Suppressor macrophage treated with lipopolysaccharide for 4 hours (primary cell): ENCODE results near the gene MAN1C1.
A peak's percentile ranks its signal among the peaks of the same experiment; 100 is the strongest.

Experiments used
- DNase-seq: peaks from one replicate; pipeline ENCODE4 v3.0.0-alpha.2; 2020

MAN1C1 gene

DNA sequence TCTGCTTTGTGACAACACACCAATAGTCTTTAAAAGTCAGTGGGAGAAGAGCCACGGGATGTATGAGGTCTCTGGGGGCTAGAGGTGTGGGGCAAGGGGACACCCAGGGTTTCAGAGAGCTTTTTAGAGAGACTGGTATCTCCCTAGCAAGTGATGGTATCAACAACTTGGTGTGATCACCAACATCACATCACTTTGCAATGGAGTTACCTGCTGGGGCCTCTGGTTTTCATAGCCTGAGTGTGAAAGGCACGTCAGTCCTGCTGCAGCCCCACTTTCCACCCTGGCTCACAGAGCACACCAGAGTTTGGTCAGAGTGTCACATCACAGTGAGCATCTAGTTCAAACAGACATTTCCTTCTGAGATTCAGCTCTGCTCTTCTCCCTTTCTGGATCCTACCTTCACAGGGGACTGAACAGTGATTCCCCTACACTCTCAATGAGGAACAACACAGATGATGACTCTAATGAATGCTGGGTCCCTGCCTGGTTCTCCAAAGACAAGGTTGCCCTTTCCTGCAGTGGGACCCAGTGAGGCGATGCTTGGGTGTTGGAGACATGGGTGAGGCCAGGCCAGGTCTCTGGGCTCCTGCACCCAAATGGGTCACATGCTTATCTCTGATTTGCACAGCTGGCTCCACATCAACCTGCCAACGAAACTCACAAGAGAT is 2.0 kb upstream of the MAN1C1 start:
- DNase-seq: no peak

DNA sequence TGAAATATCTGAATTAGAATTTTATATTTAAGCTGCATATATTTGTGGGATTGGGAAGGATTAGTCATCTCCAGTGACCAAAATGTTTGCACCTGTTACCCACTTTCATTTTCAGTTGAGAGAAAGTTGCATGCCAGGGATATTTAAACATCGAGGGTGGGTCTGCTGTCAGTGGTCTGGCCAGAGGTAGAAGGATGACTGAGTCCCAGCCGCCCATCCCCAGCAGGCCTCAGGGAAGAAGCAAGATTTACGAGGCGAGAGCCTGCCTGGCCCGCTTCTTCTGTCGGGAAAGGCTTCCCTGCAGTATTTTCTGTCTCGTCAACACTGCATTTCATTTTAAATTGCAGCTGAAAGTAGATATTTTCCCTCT is 1.4 kb upstream of the MAN1C1 start:
- no peak for DNase-seq

GRCh38 chr1:25615563-25616094 is 962 bp upstream of the MAN1C1 start:
- no peak for DNase-seq

GRCh38 chr1:25616987-25617624 is 515 bp downstream of the MAN1C1 start:
- no peak for DNase-seq

DNA sequence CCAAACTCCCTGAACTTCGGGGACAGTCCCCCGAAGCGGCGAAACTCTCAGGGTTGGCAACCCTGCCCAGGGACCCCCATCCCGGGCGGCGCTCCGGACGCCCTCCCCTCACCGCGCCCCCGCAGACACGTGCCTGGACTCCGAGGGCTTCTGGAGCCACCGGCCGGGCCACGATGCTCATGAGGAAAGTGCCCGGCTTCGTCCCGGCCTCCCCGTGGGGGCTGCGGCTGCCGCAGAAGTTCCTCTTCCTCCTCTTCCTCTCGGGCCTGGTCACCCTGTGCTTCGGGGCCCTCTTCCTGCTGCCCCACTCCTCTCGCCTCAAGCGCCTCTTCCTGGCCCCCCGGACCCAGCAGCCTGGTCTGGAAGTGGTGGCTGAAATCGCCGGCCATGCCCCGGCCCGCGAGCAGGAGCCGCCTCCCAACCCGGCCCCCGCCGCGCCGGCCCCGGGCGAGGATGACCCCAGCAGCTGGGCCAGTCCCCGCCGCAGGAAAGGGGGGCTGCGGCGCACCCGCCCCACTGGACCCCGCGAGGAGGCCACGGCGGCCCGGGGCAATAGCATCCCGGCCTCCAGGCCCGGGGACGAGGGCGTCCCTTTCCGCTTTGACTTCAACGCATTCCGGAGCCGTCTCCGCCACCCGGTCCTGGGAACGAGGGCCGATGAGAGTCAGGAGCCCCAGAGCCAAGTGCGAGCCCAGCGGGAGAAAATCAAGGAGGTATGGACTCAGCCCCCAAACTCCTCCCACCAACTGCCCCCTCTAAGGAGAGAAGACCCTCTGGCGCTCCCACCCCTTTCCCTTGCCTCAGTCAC is 1.2 kb downstream of the MAN1C1 start:
- peak; percentile 40 for DNase-seq

DNA sequence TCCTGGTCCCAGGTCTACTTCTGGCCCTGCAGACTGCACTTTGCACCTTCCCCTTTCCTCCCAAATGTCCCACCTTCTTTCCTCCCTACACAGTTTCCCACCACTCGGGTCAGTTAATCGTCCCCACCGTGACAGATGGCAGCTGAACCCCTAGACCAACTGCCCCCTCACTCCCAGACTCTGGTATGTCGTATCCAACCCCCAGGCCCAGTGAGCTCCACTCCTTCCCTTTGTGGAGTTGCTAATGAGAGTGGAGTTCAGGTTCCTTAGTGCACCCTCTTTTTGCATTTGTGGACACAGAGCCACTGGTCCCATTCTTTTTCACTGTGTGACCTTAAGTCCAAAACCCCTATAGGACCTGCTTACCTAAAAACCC is 1.8 kb downstream of the MAN1C1 start:
- DNase-seq: no peak

DNA sequence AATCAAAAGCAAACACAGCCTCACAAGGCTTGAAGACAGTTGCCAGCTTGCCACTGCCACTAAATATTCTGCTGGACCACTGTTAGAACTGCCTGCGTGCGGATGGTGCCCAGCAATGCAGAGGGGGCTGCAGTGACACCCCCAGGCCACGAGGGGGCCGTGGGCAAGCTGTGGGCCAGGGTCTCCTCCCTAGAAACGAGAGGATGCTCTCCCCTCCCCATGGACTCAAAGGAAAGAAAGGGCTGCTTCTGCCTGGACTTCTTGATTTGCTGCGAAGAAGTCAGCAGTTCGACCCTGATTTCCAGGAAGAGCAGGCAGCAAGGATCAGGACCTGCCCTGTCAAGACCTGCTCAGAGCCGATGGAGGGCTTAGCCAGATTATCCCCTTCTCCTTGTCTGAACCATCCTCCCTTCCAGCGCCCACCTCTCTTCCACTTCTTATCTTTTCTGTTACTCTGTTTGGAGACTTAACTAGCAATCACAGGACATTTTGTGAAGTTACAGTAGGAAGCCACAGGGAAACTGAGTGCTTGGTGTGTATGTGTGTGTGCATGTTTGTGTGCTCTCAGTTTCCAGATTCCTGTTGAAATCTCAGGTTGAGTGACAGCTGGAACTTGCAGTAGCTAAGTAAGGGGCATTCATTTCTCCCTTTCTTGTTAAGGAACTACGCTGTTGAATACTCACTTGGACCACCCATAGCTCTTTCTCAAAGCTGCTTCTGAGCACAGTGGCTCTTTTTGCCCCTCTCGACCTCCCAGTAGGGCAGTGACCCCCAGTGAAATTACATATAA is 2.7 kb downstream of the MAN1C1 start:
- DNase-seq: peak; percentile 36

DNA sequence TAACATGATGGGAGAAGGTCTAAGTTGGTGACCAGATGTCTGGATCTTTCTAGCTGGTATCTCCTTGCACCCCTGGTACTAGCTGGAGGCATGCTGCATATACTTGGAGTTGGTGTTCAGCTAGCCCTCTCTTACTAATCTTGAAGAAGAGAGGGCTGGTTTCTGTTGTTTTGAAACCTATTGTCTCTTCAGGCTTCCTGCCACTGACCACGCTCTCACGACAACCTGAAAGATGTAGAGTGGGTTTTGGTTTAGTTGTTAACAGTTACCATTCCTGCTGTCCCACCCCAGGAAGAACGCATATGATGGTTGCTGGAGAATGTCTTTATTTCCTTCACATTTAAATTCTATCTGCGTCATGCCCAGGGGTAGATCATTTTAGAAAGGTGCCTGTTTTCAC is 3.6 kb downstream of the MAN1C1 start:
- no peak for DNase-seq

- DNase-seq: no peak
Measured at GRCh38 chr1:25620701-25621350, 4.2 kb downstream of the MAN1C1 start.

DNA sequence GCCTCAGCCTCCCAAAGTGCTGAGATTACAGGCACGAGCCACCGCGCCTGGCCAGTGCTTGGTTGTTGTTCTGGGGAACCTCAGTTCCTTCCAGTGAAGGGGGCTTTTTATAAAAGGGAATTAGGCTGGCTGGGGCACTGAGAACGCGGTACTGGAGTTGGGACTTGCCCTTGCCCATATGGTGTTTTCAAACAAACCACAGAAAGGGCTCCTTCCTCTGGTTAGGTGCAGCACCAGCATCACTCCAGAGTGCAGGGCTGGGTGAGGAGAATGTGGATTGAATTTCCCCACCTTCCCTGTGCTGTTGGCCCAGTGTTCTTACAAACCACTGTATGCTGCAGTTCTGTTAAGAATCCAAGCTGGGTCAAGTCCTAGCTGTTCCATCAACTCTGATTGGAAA is 5.3 kb downstream of the MAN1C1 start:
- no peak for DNase-seq

- DNase-seq: no peak
Measured at GRCh38 chr1:25622531-25622930, 5.9 kb downstream of the MAN1C1 start.

- no peak for DNase-seq
Measured at GRCh38 chr1:25623007-25623406, 6.4 kb downstream of the MAN1C1 start.

GRCh38 chr1:25623731-25624130 is 7.1 kb downstream of the MAN1C1 start:
- no peak for DNase-seq

DNA sequence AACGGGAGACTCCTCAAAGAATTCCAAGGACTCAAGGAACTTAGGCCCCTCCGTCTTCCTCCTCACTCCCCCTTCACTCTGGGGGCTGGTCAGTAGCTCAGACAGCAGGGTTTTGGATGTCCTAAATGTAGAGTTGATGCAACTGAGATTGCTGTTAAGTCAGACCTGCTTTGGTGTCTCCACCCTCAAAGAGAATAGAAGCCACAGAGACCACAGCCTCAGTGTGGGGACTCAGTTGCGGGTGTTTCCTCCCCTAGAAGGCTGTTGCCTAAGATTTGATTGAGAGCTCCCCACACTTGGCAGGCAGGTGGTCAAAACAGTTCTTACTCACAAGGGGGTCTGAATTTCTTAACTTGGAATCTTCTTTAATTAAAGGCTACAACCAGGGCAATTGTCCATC is 7.6 kb downstream of the MAN1C1 start:
- no peak for DNase-seq

DNA sequence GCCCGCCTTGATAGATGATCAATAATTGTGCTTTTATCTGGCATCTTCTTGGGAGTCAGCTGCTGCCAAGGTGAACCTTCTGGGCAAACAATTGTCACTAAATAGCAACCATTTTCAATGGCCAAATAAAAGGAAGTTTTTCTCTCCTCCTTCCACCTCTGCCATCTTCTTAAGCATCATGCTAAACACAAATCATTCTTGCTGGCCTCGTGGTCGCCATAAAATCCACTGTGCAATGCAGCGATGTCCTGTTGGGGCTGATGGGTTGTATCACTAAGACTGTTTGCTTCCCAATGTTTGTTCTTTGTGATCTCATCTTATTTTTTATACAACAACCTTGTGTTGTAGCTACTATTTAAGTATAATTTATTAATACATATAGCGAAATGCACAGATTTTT is 8.0 kb downstream of the MAN1C1 start:
- no peak for DNase-seq

DNA sequence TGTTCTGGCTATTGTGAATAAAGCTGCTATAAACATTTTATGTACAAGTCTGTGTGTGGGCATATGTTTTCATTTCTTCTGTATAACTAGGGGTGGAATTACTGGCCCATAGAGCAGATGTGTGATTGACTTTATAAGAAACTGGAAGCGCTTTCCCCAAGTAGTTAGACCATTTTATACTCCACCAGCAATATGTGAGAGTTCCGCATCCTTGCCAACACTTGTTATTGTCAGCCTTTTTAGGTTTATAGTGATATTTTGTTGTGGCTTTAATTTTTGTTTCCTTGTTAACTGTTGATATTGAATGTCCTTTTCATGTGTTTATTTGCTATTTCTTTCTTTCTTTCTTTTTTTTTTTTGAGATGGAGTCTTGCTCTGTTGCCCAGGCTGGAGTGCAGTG is 9.4 kb downstream of the MAN1C1 start:
- no peak for DNase-seq

GRCh38 chr1:25628741-25629421 is 12.3 kb downstream of the MAN1C1 start:
- DNase-seq: no peak

- no peak for DNase-seq
Measured at GRCh38 chr1:25629836-25630235, 13.2 kb downstream of the MAN1C1 start.

GRCh38 chr1:25631750-25632485 is 15.3 kb downstream of the MAN1C1 start:
- DNase-seq: peak; percentile 16

DNA sequence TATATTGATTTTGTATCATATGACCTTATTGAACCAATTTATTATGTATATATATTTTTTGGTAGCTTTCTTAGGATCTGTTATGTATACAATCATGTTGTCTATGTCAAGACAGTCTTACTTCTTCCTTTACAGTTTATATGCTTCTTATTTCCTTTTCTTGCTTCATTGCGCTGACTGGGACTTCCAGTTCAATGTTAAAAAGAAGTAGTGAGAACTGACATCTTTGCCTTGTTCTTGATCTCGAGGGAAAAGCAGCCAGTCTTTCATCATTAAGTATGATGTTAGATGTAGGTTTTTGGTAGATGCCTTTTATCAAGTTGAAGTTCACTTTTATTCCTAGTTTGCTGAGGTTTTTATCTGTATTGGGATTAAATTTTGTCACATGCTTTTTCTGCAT is 17.5 kb downstream of the MAN1C1 start:
- peak; percentile 35 for DNase-seq

GRCh38 chr1:25634896-25635295 is 18.3 kb downstream of the MAN1C1 start:
- DNase-seq: no peak
